Osteocyte (in vitro differentiated cells): ENCODE measurements around the gene SYNE1. TPM values are rescaled to one million over a fixed set of nuclear protein-coding genes. Genes with fewer than 3 reads are reported as not detected.

Experiments
- DNase-seq: peaks from one replicate; pipeline ENCODE4 v3.0.0; 2021; ENCODE audit warnings: mixed read lengths; ENCODE audit not compliant: unreplicated experiment; ENCODE audit errors: extremely low spot score
- H3K27ac Mint-ChIP-seq: one replicate; pipeline ENCODE4 v1.8.0; 2021; ENCODE audit warnings: mild to moderate bottlenecking, mixed read lengths; ENCODE audit not compliant: unreplicated experiment
- H3K27me3 Mint-ChIP-seq: one replicate; pipeline ENCODE4 v1.8.0; 2021; ENCODE audit warnings: mixed read lengths; ENCODE audit not compliant: unreplicated experiment
- H3K36me3 Mint-ChIP-seq: one replicate; pipeline ENCODE4 v1.8.0; 2021; ENCODE audit warnings: mixed read lengths; ENCODE audit not compliant: unreplicated experiment
- H3K4me1 Mint-ChIP-seq: one replicate; pipeline ENCODE4 v1.8.0; 2021; ENCODE audit warnings: mixed read lengths; ENCODE audit not compliant: unreplicated experiment
- H3K4me3 Mint-ChIP-seq: one replicate; pipeline ENCODE4 v1.8.0; 2021; ENCODE audit warnings: mild to moderate bottlenecking, moderate library complexity, mixed read lengths; ENCODE audit not compliant: unreplicated experiment
- H3K9me3 Mint-ChIP-seq: one replicate; pipeline ENCODE4 v1.8.0; 2021; ENCODE audit warnings: mixed read lengths; ENCODE audit not compliant: unreplicated experiment
- total RNA-seq: library from RNA; stranded (reverse); gene quantifications from 2 replicates; pipeline ENCODE4 v1.2.1, GENCODE V29; 2021
- TF ChIP-seq, protein P1 (sequence below): fragments of 200-600 bp; sonication (generic); IDR thresholded peaks from 2 replicates; pipeline ENCODE4 v1.5.0; 2021; ENCODE audit warnings: antibody characterized with exemption, mild to moderate bottlenecking, moderate library complexity

SYNE1 gene
- total RNA-seq, 1 donor from 2014 or later, result 130 TPM

DNA sequence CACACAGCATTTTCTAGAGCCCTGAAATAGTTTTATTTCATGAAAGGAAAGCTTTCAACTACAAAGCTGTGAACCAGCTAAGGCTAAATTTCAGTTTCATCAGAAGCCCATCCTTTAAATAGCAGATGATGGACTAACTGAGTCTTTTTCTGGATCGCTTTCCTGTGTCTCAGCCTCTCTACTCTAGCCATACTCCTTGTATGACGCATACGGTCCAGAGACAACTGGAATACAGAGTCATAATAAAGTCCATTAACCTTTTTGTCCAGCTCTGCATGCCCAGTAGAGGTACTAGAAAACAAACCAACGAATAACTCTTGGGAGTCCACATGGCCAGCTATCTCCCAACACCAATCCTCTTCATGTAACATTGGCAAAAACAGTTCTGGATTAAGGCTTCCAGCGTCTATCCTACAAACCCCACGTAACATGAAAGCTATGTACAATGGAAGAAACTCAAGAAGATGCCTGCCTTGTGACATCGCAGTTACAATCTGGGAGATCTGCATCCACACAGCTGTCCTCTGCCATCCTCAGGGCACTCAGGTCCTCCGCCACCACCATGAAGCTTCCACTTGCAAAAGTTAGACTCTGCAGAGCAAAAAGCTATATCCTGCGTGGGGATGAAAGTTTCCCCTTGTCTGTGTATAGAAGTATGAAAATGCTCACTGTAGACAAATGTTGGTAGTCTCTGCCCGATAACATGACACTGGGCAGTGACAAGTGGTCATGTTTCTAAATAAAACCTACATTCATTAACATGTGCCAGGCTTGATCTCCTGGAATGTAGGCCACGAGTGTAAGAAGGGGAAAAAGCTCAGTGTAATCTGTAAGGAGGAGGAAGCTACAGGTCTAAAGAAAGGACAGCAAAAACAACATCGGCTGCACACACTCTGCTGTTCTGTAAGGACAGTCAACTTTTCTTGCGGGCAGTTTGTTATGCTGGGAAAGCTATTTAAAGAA lies 469.2 kb downstream of the SYNE1 start:
- H3K9me3 Mint-ChIP-seq, result no peaks in the 10 kb centered on the region
- peaks cover 6% of the 10 kb centered on the region for H3K4me1 Mint-ChIP-seq
- TF ChIP-seq, protein P1, sequence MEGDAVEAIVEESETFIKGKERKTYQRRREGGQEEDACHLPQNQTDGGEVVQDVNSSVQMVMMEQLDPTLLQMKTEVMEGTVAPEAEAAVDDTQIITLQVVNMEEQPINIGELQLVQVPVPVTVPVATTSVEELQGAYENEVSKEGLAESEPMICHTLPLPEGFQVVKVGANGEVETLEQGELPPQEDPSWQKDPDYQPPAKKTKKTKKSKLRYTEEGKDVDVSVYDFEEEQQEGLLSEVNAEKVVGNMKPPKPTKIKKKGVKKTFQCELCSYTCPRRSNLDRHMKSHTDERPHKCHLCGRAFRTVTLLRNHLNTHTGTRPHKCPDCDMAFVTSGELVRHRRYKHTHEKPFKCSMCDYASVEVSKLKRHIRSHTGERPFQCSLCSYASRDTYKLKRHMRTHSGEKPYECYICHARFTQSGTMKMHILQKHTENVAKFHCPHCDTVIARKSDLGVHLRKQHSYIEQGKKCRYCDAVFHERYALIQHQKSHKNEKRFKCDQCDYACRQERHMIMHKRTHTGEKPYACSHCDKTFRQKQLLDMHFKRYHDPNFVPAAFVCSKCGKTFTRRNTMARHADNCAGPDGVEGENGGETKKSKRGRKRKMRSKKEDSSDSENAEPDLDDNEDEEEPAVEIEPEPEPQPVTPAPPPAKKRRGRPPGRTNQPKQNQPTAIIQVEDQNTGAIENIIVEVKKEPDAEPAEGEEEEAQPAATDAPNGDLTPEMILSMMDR, result no peak
- H3K27ac Mint-ChIP-seq, result no peak overlapping the region
- no peak overlapping the region for H3K4me3 Mint-ChIP-seq
- H3K27me3 Mint-ChIP-seq, result no peaks in the 10 kb centered on the region
- peaks cover 33% of the 10 kb centered on the region for H3K36me3 Mint-ChIP-seq
- no peak for DNase-seq

DNA sequence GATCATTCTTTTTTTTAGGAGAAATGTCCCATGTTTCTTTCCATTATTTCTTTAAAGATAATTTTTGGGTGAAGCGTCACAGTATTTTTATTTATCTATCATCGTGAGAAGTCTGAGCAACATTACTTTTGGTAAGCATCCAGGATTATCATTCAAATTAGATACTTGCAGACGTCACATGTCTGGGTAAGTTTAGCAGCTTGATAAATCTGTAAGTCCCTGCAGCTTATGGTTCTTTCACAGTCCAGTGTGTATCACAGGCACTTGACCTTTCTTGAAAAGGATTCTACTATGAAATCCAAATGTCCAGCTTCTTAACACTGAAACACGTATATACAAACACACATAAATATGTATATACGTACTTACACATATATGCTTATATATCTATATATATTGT lies 470.3 kb downstream of the SYNE1 start:
- H3K27ac Mint-ChIP-seq, result no peak overlapping the region
- H3K36me3 Mint-ChIP-seq, result peaks cover 36% of the 10 kb centered on the region
- no peak for DNase-seq
- no peaks in the 10 kb centered on the region for H3K27me3 Mint-ChIP-seq
- H3K4me3 Mint-ChIP-seq, result no peak overlapping the region
- no peaks in the 10 kb centered on the region for H3K9me3 Mint-ChIP-seq
- TF ChIP-seq, protein P1, result no peak
- peaks cover 11% of the 10 kb centered on the region for H3K4me1 Mint-ChIP-seq

DNA sequence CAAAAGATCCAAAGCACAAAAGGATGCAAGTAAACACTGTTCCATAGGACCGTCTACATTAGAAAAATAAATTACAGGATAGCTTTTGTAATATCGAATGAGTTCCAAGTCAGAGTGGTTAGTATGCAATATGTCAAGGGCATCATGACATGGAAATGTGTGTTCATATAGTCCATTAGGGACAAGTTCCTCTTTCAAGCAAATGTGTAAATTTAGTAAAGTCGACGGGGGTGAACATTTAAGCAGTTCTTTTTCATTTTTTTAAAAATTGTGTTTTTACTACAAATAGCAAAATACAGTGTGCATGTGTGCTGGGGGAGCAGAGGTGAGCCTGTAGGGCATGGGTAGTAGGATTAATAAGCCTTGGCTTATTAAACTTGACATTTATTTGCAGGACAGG lies 470.7 kb downstream of the SYNE1 start:
- no peak overlapping the region for H3K4me3 Mint-ChIP-seq
- peaks cover 13% of the 10 kb centered on the region for H3K4me1 Mint-ChIP-seq
- peaks cover 36% of the 10 kb centered on the region for H3K36me3 Mint-ChIP-seq
- H3K27me3 Mint-ChIP-seq, result no peaks in the 10 kb centered on the region
- TF ChIP-seq, protein P1, result no peak
- no peak overlapping the region for H3K27ac Mint-ChIP-seq
- DNase-seq, result no peak
- H3K9me3 Mint-ChIP-seq, result no peaks in the 10 kb centered on the region

DNA sequence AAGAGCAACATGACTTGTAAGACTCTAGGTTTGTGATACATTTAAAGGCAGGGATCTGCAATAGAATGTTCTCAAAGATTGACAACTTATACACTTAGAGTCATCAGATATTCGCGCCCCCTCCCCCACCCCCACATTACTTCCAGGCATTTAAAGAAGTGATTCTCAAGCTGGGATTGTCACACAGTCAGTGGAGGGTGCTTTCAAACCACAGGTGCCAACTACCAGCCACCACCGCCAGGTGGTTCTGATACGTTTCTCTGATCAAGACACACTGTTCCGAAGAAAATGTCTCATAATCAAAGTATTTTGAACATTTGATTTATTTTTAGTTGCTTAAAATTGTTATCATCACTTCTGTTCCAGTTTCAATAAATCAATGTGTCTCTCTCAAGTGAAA lies 472.2 kb downstream of the SYNE1 start:
- H3K27me3 Mint-ChIP-seq, result no peaks in the 10 kb centered on the region
- no peak overlapping the region for H3K27ac Mint-ChIP-seq
- H3K4me3 Mint-ChIP-seq, result no peak overlapping the region
- TF ChIP-seq, protein P1, result no peak
- no peak for DNase-seq
- H3K9me3 Mint-ChIP-seq, result no peaks in the 10 kb centered on the region
- H3K36me3 Mint-ChIP-seq, result peaks cover 27% of the 10 kb centered on the region
- peaks cover 11% of the 10 kb centered on the region for H3K4me1 Mint-ChIP-seq

DNA sequence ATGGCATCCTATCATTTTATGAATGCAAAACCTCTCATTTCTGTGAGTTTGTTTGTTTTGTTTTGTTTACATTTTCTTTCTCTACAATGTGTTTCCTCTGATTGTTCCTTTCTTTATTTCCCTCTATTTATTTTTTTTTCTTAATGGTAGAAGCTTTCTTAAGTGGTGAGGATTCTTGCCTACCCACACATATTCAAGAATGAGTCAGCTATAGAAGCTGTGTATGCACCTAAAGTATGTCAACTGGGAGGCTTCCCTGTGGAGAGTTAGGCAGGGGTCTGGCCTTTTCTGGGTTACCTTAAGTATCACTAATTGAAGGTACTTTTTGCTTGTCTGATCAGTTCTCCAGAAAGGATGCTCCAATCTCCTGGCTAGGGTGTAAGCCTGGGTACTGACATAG lies 475.7 kb downstream of the SYNE1 start:
- H3K36me3 Mint-ChIP-seq, result peaks cover 27% of the 10 kb centered on the region
- no peaks in the 10 kb centered on the region for H3K27me3 Mint-ChIP-seq
- TF ChIP-seq, protein P1, result no peak
- peak overlapping the region; percentile 52 for H3K27ac Mint-ChIP-seq
- peaks cover 8% of the 10 kb centered on the region for H3K4me1 Mint-ChIP-seq
- no peak overlapping the region for H3K4me3 Mint-ChIP-seq
- H3K9me3 Mint-ChIP-seq, result no peaks in the 10 kb centered on the region
- DNase-seq, result no peak
